ENCODE measurements around the gene PIK3IP1.
"Not testable (repeated sequence)": the region's sequence is repeated elsewhere in the genome, so short reads cannot be mapped to it uniquely, and the experiment has no call there.

The PIK3IP1 gene

DNA sequence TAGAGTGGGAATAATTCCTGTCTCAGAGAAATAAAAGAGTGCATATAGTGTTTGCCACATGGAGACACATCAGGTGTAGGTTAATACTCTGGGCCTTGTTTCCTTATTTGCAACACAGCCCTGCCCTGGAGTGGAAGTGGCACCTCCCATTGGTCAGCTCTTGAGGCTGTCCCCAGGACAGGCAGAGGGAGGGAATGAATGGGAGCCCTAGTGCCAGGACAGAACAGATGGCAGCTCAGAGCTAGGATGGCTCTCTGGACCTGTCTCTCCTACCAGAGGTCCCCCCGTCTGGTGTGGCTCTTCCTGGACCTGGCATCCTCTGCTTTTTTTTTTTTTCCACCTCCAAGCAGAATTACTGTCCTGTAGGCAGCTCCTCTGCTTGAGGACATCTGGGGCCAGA, 44.6 kb downstream of the PIK3IP1 start:
- no peak for DNase-seq

DNA sequence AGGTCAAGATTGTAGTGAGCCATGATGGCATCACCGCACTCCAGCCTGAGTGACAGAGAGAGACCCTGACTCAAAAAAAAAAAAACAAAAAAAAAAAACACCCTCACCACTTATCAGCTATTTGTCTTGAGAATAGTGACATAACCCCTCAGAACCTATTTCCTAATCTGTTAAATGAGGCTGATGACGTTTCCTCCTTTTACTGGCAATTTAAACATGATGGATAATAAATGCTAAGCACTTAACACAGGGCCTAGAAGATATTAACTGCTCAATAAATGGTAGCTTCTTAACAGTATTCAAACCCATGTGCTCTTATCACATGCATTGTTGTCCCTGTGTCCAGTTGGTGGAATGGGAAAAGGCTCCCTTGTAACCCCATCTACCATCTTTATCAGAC, 45.6 kb downstream of the PIK3IP1 start:
- DNase-seq, result no peak

DNA sequence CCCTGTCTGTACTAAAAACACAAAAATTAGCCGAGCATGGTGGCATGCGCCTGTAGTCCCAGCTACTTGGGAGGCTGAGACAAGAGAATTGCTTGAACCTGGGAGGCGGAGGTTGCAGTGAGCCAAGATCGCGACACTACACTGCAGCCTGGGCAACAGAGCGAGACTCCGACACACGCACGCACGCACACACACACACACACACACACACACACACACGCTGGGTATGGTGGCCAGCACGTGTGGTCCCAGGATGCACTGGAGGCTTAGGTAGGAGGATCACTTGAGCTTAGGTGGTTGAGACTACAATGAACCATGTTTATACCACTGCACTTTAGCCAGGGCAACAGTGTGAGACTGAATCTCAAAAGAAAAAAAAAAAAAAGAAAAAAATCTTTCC, 46.3 kb downstream of the PIK3IP1 start:
- DNase-seq, result not testable (repeated sequence)

DNA sequence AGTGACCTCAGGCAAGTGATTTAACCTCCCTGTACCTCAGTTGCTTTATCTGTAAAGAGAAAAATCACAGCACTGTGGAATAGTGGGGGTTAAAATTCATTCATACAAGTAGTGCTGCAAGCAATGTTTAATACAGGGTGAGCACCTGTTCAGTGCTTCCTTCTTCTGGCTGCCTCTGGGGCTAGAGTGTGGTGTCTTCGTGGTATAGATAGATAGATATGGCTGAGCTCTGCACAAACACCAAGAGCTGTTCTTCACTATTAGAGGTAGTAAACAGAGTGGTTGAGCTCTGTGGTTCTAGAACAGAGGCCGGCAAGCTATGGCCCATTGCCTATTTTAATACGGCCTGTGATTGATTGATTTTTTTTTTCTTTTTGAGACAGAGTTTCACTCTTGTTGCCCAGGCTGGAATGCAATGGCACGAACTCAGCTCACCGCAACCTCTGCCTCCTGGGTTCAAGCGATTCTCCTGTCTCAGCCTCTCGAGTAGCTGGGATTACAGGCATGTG, 47.3 kb downstream of the PIK3IP1 start:
- DNase-seq, result no peak

DNA sequence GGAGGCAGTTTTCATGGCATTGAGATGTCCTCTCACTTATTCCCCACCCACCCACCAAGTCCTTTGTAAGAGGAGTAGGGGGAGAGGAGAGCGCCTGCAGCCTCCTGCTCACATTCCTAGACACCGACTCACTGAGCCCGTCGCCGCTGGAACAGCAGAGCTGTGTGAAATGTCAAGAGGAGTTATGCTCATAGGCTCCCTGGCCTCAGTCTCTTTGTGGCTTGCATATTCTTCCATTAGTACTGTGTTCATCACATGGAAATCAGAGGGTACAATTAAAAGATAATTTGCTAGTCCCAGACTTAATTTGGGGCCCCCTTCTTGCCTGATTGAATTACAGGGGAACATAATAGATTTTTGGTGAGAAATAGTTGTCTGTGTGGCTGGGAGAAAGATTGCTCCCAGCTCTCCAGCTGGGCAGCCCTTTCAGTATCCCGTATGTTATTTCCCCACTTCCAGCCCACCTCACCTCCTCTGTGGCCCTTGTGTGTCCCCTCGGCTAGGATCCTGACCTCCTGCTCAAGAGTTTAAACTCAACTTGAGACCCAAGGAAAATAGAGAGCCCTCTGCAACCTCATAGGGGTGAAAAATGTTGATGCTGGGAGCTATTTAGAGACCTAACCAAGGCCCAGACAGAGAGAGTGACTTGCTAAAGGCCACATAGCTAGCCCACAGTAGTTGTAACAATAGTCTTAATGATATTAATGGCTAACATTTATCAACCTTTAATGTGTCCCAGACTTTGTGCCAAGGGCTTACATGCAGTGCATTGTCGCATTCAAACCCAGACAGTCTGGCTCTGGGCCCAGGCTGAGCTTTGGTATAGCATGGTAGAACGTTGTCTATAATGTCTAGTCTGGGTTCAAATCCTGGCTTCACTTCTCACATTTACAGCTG, 48.0 kb downstream of the PIK3IP1 start:
- DNase-seq, result no peak

DNA sequence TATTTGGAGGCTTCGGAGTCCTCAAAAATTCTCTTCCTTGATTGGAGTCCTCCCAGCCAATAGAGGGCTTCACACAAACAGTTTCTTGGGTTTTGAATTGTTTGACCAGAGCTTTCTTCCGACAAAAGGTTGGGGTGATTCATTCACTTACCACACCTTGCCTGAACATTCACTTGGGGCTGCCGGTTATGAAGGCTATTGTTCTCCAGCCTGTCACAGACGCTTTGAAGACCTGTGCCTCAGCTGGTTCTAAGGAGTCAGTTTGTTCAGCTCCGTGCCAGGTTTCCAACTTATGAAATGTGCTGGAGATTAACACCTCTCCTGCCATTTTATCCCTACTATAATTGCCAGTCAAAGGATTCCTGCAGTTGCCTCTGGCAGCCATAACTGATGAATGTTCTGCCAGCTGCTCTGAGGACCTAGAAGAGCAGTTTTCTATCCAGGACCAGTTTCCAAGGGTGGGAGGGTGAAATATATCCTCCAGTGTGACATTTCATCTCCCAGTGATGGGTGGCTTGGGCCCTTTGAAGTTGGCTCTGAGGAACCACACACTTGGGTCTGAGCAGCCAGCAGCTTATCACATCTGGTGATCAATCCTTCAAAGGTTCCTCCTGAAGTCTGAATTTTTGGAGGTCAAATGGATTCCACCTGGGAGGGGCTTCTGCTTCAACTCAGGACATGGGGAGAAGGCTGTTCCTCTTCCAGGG, 48.8 kb downstream of the PIK3IP1 start:
- no peak for DNase-seq

DNA sequence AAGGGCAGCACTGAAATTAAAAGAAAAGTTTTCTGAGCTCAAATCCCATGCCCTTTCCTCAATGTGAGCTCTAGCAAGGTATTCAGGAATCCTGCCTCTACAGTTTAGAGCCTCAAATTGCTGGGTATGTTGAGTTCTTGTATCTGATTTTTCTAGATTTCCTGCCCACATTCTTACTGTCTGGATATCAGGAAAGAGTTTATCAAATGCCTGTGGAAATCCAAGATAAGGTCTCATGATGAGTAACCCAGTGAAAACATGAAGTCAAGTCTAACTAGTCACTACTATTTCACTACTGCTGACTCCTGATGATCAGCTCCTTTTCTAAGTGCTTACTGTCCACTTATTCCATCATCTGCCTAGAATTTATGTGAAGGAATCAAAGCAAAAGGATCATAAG, 50.4 kb downstream of the PIK3IP1 start:
- no peak for DNase-seq

DNA sequence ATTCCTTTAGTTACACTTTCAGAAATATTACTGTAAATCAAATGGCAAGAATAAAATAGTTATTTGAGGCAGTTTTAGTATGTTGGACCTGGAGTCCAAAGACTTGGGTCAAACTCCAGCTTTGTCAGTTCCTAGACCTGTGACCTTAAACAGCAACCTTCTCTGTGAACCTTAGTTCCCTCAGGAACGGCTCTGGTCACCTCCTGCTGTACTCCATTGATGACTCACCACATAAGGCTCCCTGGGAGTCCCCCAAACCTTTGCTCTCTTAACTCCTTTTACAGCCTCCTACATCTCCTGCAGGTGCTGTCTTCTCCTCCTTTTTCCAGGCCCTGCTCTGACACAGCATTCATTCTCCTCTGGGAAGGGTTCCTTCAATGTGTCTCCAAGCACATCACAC, 51.1 kb downstream of the PIK3IP1 start:
- DNase-seq, result no peak

DNA sequence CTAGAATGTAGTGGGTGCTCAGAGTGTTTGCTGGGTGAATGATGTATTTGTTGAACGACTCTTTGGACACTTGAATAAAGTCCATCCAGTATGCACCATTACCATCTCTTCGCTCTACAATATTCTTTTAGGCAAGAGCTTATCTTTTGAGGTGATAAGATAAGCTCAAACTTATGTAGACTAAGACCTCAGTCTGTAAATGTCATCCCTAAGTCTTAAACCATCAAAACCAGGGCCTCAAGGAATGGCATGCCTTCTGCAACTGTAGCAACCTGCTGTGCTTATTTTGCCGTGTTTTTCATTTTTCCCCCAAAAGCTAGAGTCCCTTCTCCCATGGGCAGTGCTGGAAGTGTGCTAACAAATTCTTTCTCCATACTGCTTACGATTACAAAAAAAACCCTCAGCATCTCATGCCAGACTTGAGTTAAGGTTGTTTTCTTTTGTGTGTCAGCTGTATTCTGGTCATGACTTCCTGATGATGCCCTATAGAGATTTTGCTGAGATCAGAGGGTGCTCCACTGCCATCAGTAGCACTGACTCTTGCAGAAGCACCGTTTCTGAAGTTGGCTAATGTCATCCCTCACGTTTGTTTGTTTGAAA, 52.4 kb downstream of the PIK3IP1 start:
- DNase-seq, result no peak

DNA sequence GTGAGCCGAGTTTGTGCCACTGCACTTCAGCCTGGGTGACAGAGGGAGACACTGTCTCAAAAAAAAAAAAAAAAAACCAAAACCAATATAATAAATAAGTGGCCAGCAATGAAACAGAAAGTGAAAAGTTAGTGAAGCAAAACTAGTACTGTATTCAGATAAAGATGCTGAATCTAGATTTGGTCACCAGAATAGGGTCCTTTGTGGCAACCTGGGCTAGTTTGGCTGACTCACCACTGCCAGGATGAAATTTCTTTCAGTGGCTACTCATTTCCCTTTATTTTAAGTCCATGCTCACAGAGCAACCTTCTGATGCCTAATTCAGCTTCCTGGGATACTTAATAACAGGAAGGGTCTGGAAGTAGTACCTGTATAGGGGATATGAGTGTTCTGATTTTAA, 54.2 kb downstream of the PIK3IP1 start:
- DNase-seq, result no peak

DNA sequence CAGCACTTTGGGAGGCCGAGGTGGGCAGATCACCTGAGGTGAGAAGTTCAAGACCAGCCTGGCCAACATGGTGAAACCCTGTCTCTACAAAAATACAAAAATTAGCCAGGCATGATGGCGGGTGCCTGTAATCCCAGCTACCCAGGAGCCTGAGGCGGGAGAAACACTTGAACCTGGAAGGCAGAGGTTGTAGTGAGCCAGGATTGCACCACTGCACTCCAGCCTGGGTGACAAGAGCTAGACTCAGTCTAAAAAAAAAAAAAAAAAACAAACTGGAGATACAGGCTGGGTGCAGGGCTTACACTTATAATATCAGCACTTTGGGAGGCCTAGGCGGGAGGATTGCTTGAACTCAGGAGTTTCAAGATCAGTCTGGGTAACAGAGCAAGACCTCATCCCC, 56.2 kb downstream of the PIK3IP1 start:
- not testable (repeated sequence) for DNase-seq

DNA sequence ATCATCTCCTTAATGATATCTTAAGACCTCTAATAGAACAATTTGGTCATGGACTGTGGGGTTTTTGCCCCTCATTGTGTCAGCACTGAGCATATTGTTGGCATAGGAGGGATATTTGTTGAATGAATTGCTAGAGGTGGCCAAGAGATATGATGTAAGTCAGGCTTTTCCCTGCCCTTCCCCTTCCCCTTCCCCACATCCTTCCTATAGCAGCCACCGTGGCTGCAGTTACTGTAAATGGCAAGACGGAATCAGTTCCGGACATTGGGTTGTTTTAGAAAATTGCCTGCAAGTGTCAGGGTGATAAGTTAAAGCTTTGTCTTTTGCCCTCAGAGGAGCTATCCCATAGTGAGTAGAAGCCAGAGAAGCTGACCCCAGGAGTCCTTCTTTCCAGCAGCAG, 57.2 kb downstream of the PIK3IP1 start:
- no peak for DNase-seq

DNA sequence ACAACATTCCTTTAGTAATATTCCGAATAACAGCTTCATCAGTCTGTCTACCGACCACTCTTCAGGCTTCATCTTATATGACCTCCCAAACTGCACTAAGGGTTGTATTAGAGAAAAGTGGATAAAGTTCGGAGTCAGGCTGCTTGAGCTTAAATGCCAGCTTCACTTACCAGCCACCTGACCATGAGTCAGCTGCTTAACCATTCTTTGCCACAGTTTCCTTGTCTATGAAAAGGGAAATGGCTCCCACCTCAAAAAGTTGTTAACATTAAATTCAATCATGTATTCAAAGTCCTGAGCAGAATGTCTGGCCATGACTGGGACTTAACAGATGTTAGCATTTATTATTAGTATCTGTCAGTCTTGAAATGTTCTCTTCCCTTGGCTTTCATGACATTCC, 59.3 kb downstream of the PIK3IP1 start:
- DNase-seq, result no peak
